SIG-M5 treated with dmso at 0.1 percent for 504 hours (cell line): ENCODE results near the gene IFT52.

Experiments used
- DNase-seq: peaks from one replicate; lab custom pipeline; 2025; ENCODE audit not compliant: unreplicated experiment; lab: John Stamatoyannopoulos, UW

Gene IFT52

DNA sequence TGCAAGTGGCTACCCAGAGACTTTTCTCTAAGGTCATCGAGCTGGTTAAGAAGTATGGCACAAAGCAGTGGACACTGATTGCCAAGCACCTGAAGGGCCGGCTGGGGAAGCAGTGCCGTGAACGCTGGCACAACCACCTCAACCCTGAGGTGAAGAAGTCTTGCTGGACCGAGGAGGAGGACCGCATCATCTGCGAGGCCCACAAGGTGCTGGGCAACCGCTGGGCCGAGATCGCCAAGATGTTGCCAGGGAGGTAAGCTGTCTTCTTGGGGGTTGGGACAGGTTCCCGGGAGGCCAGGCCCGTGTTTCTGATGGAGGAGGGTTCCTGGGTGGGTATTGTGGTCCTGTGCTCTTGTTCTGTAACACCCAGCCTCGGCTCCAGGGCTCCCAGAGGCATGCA is 96.1 kb downstream of the IFT52 start:
- DNase-seq, result no peak

DNA sequence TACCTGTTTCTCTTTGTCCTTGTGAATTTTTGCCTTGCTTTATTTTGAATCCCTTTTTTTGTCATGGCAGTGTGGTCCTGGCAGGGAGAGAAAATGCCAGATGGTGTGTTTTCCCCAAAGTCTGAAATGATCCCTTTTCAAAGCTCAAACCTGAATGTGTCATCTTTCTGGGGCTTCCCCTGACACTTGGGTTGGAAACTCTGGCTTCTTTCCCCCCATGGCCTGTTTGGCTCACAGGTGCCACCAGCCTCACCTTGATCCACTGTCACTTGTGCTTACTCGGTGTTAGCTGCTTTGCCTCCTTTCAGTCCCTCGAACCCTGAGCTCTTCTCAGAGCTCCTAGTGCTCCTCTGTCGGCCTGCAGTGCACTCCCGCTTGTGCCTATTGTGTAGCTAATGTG is 98.4 kb downstream of the IFT52 start:
- DNase-seq, result no peak

DNA sequence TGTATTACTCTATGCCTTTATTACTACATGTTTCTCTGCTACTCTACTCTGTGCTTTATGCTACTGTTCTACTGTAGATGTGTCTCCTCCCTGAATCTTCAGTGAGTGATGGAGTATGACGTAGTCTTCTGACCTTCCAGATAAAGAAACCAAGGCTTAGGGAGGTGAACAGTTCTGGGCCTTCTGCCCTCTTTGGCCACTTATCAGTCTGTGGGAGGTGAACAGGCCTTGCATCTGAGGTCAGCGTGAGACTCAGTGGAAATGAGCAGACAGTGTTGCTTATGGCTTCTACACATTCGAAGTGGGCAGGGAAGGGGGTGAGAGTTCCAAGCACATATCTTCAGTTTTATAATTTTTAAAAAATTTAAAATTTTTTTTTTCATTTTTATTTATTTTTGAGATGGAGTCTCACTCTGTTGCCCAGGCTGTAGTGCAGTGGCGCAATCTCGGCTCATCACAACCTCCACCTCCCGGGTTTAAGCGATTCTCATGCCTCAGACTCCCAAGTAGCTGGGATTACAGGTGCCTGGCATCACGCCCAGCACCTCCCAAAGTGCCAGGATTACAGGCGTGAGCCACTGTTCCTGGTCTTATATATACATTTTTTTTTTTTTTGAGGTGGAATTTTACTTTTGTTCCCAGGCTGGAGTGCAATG is 100.3 kb downstream of the IFT52 start:
- DNase-seq, result no peak

DNA sequence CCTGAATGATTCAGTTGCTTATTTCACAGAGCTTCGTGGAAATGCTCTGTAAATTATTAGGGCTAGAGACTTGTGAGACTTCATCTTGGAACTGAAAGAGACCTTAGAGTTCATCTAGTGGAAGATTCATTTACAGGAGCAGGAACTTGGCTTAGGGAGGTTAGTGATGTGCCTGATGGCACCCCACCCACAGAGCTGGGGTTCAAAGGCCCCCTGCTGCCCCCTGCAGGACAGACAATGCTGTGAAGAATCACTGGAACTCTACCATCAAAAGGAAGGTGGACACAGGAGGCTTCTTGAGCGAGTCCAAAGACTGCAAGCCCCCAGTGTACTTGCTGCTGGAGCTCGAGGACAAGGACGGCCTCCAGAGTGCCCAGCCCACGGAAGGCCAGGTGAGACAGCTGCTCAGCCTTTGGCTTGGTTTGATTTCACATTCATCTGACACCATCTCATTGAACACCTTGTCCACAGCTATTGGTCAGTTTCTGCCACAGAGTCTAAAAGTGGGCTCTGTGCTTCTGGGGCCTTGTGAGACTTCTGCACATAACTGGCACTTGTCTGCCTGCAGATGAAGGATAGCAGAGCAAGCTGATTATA is 101.3 kb downstream of the IFT52 start:
- peak; percentile 59 for DNase-seq

DNA sequence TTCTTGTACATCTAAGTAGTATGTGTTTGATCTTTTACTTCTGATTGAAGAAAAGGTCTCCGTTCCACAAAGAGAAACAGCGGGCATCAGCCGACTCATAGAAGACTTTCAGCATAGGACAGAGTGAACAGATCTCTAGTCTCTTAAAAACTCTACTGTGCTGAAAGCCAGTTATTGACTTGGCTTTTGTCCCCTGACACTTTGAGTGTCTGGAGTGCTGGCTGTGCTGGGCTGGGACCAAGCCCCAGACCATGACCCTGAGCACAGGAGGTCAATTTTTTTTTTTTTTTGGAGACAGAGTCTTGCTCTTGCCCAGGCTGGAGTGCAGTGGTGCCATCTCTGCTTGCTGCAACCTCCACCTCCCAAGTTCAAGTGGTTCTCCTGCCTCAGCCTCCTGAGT is 104.0 kb downstream of the IFT52 start:
- no peak for DNase-seq

DNA sequence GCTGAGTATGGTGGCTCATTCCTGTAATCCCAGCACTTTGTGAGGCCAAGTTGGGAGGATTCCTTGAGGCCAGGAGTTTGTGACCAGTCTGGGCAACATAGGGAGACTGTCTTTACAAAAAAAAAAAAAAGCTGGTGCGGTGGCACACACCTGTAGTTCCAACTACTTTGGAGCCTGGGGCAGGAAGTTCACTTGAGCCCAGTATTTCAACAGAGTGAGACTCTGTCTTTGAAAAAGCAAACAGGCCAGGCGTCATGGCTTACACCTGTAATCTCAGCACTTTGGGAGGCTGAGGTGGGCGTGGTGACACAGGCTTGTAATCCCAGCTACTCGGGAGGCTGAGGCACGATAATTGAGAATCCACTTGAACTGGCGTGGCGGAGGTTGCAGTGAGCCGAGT is 104.8 kb downstream of the IFT52 start:
- DNase-seq, result no peak
